GM10248 (cell line): Measurements from ENCODE around the gene PIK3AP1.

Source experiments
- CTCF ChIA-PET: fragments of 300-600 bp; sonication (Branson Sonifier 250); formaldehyde crosslinking; extraction: SDS; loops from one replicate; lab custom pipeline; 2021; ENCODE audit warnings: antibody characterized with exemption; lab: Yijun Ruan, JAX
- POLR2A ChIA-PET: fragments of 350-650 bp; sonication (Branson Sonifier 250); formaldehyde crosslinking; extraction: SDS; loops from one replicate; lab custom pipeline; 2020; ENCODE audit warnings: antibody characterized with exemption; lab: Yijun Ruan, JAX
- DNase-seq: peaks from one replicate; pipeline ENCODE4 v3.0.0; 2012; ENCODE audit errors: extremely low spot score
- TF ChIP-seq, protein P1 (sequence below): IDR thresholded peaks from 2 replicates; pipeline ENCODE4 v1.5.1; 2012; ENCODE audit warnings: mild to moderate bottlenecking, low read depth; ENCODE audit errors: extremely low read depth, missing control alignments, control extremely low read depth

PIK3AP1 gene

GRCh38 chr10:96714031-96714590, 6.2 kb downstream of the PIK3AP1 start:
- POLR2A ChIA-PET = interaction anchor here (0.6 kb wide), 1 partner anchor 34 kb away, joined by 4 read pairs; no protein-coding TSS in a partner anchor
- TF ChIP-seq, protein P1, sequence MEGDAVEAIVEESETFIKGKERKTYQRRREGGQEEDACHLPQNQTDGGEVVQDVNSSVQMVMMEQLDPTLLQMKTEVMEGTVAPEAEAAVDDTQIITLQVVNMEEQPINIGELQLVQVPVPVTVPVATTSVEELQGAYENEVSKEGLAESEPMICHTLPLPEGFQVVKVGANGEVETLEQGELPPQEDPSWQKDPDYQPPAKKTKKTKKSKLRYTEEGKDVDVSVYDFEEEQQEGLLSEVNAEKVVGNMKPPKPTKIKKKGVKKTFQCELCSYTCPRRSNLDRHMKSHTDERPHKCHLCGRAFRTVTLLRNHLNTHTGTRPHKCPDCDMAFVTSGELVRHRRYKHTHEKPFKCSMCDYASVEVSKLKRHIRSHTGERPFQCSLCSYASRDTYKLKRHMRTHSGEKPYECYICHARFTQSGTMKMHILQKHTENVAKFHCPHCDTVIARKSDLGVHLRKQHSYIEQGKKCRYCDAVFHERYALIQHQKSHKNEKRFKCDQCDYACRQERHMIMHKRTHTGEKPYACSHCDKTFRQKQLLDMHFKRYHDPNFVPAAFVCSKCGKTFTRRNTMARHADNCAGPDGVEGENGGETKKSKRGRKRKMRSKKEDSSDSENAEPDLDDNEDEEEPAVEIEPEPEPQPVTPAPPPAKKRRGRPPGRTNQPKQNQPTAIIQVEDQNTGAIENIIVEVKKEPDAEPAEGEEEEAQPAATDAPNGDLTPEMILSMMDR = no peak
- DNase-seq = no peak
- CTCF ChIA-PET = interaction anchor here (1.5 to 1.6 kb wide), 2 partner anchors 10 to 17 kb away, joined by 3 to 6 read pairs; no protein-coding TSS in a partner anchor

DNA sequence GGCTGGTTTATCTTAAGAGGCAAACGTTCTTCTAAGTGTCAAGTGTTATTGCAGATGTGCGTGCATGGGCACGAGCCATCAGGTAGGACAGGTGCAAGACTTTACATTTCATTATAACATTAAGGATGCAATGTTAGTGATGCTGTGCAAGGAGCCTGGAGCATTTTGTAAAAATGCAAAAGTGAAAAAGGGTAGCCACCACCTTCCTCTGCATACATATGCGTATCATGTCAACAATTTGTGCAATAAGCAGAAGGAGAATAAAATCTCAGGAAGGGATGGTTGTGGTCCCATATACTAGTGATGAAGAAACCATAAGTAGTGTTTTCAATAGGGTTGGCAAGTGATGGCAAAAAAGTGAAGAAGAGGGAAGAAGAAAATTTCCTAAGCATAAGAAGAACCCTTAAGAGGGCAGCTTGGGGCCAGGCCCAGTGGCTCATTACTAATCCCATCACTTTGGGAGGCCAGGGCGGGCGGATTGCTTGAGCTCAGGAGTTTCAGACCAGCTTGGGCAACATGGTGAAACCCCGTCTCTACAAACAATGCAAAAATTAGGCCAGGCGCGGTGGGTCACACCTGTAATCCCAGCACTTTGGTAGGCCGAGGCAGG, 7.5 kb downstream of the PIK3AP1 start:
- POLR2A ChIA-PET = no interaction called here
- CTCF ChIA-PET = interaction anchor here (1.2 to 1.6 kb wide), 4 partner anchors 9 to 13 kb away, joined by 3 to 4 read pairs (median 3); no protein-coding TSS in a partner anchor
- TF ChIP-seq, protein P1 = no peak
- no peak for DNase-seq

- POLR2A ChIA-PET = no interaction called here
- no peak for DNase-seq
- TF ChIP-seq, protein P1 = no peak
- CTCF ChIA-PET = interaction anchor here (1.0 to 1.9 kb wide), 2 partner anchors 13 to 72 kb away, joined by 3 to 5 read pairs; no protein-coding TSS in a partner anchor
Observed at GRCh38 chr10:96711048-96711728, 9.1 kb downstream of the PIK3AP1 start.

GRCh38 chr10:96709525-96709924, 10.8 kb downstream of the PIK3AP1 start:
- CTCF ChIA-PET = interaction anchor here (1.9 to 2.6 kb wide), 2 partner anchors 9 to 15 kb away, joined by 5 to 9 read pairs; no protein-coding TSS in a partner anchor
- TF ChIP-seq, protein P1 = no peak
- POLR2A ChIA-PET = no interaction called here

GRCh38 chr10:96708996-96709395, 11.3 kb downstream of the PIK3AP1 start:
- ChIA-PET CTCF (interaction anchor here (1.1 to 2.6 kb wide), 2 partner anchors 8 to 10 kb away, joined by 3 to 9 read pairs; no protein-coding TSS in a partner anchor), POLR2A (interaction anchor here (0.6 to 0.8 kb wide), 2 partner anchors 29 to 60 kb away, joined by 3 to 13 read pairs; no protein-coding TSS in a partner anchor)
- no peak for DNase-seq
- TF ChIP-seq, protein P1 = no peak

More at GRCh38 chr10:96709525-96709924, 10.8 kb downstream of the PIK3AP1 start:
- no peak for DNase-seq

DNA sequence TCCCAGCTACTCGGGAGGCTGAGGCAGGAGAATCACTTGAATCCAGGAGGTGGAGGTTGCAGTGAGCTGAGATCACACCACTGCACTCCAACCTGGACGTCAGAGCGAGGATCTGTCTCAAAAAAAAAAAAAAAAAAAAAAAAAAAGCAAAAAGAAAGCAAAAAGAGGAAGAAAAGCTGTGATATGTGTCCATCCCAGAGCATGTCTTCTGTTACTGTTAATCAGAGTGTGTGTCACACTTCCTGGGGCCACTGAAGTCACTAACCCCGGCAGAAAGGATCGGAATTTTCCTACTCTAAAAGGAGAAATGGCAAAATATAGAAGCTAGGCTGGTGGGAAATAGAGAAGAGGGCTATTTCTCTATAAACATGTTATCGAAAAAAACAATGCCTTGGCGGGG, 11.9 kb downstream of the PIK3AP1 start:
- DNase-seq = peak; percentile 64
- ChIA-PET CTCF (interaction anchor here (1.1 to 2.6 kb wide), 2 partner anchors 9 to 10 kb away, joined by 3 to 9 read pairs; no protein-coding TSS in a partner anchor), POLR2A (interaction anchor here (0.6 to 0.8 kb wide), 3 partner anchors 29 to 153 kb away, joined by 3 to 13 read pairs (median 6); no protein-coding TSS in a partner anchor)
- TF ChIP-seq, protein P1 = no peak
